GM19438 (cell line): ENCODE measurements around the gene TEX13C.
"Not testable (repeated sequence)": the region's sequence is repeated elsewhere in the genome, so short reads cannot be mapped to it uniquely, and the experiment has no call there.

ENCODE experiments used
- ATAC-seq: cut with Tn5 transposase; IDR thresholded peaks from one replicate; pipeline ENCODE4 v1.9.1; 2021; ENCODE audit warnings: low read depth; ENCODE audit not compliant: unreplicated experiment

Gene TEX13C

DNA sequence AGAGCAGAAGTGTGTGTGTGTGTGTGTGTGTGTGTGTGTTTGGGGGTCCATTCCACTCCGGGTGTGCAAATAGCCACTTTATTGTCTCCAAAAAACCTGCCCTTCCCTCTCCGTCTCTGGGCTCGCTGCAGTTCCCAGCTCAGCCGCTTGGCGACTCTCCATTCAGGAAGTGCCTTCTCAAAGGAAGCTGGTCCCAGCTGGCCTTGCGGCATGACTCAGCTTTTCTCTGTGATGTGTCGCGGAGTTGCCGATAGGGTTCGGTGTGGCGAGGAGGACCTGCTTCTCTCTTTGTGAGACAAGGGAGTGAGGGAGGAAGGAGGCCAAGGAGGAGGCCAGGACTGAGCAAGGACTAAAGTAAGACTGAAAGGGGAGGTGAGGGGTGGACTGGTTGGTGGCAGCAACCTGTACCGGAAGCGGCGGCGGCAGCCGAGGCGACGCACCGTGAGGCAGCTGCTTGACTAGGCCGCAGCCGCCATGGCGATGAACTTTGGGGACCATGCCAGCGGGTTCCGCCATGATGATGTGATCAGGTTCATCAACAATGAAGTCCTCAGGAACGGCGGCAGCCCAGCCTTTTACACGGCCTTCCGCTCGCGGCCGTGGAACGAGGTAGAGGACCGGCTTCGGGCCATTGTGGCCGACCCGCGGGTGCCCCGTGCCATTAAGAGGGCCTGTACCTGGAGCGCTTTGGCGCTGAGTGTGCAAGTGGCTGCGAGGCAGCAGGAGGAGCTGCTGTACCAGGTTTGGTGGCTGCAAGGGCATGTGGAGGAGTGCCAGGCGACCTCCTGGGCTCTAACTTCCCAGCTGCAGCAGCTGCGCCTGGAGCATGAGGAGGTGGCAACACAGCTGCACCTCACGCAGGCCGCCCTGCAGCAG is at the start of gene TEX13C:
Gene TEX13C (plus strand): TSS at position 226 of the 876 bp plus-strand sequence. CDS start 249 bp downstream, at position 475.
- ATAC-seq, result no peak

DNA sequence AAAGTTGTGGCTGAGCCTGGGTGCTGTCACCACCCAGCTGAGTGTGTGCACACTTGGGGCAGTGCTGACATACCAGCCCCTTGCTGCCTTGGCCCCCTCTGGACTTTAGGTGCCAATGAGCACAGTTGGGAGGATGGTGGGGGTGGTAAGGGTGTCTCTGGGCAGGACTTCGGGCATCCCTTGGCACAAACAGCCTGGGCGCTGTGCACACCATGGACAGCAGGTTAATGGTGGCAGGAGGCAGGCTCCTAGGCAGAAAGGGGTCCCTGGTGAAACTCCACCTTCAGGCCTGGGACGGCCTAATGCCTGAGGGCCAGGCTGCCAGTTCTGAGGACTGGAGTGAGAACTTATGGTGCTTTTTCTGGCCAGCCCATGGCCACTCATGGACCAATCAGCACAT is 32.4 kb upstream of the TEX13C start:
- no peak for ATAC-seq

DNA sequence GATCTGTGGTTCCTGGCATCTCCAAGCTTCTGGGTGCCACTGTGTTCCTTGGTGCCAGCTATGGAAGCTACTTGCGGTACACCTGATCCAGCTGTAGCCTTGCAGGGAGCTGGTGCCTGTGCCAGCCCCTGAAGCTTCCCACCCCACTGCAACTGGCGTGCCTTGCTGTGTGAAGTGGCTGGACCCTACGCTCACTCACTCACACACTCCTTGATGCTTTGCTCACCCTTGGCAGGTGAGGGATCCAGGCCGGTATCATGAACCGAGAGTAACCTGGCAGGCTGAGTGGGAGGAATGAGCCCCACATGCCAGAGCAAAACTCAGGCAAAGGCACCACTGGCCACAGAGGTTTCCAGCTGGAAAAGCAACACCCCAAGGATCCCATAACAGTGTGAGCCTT is 31.3 kb upstream of the TEX13C start:
- no peak for ATAC-seq

DNA sequence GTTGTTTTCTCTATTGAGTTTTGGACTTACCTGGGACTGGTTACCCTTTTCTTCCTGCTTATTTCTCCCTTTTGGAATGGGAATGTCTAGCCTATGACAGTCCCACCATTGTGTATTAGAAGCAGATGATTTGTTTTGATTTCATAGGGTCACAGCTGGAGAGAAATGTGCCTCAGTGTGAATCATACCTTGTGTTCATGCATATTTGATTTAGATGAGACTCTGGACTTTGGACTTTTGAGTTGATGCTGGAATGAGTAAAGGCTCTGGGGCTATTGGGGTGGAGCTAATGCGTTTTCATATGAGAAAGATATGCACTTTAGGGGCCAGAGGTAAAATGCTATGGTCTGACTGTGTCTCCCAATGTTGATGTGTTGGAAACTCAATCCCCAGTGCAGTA is 30.5 kb upstream of the TEX13C start:
- no peak for ATAC-seq

DNA sequence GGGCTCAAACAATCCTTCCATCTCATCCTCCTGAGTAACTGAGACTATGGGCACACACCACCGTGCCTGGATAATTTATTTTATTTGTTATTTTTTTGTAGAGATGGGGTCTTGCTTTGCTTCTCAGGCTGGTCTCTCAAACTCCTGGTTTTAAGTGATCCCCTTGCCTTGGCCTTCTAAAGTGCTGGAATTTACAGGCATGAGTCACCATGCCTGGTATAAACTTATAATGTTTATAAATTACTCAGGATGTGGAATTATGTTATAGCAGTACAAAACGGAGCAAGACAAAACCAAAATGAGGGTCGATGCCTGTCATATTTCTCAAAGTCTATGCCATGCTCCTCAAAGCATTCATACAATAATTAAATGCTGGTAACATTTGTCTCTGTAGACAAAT is 29.8 kb upstream of the TEX13C start:
- ATAC-seq, result no peak

DNA sequence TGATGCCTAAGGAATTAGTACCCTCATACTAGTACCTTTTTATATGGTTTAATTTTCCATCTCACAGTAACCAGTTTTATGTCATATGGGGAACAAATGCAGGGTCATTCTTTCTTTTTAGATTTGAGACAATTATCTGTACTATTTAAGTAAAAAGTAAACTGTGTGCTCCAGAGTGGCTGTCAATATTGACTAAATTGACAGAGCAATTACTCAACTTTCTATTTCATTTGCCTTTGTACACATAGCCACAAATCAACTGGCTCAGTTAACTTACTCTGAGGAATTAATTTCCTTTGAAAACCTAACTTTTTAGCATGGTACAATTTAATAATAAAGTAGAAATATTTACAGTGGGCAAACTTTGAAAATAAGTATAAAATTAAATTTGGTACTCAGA is 28.5 kb upstream of the TEX13C start:
- ATAC-seq, result no peak

DNA sequence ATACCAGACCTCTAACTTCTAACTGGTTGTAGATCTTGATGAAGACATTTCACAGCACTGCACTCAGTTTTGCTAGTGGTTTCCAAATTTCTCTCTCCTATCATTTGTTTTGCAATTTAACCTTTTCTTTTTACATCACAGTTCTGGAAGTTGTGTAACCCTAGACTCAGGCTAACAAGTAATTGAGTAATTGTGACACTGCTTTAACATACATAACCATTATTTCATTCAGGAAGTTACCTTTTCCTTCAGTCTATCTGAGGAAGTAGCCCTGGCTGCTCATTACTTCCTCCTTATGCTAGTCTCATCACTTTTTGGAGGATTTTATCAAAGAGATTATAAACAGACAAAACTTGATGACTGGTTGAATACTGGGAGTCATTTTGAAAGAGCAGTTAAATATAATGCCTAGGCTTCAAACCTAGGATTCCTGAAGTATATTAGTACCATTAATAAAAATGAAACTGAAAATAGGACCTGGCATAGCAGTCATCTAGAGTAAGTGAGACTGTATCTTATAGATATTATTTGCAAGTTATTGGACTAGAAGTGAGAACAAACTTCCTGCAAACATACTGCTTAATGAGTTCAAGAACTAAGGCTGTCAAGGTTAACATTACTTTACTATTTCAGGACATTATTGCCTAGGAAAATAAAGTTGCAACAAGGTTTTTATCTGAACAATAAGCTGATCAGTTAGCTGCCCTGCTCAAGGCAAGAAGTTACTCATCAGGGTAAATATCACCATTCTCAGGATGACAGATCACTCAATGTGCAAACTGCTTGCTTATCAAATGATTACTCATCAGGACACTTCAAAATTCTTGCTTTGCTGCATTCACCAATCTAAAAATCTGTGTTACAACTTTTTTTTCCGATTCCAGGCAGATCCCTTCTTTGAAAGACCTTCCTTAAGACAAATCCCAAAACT is 25.6 kb upstream of the TEX13C start:
- ATAC-seq, result no peak

DNA sequence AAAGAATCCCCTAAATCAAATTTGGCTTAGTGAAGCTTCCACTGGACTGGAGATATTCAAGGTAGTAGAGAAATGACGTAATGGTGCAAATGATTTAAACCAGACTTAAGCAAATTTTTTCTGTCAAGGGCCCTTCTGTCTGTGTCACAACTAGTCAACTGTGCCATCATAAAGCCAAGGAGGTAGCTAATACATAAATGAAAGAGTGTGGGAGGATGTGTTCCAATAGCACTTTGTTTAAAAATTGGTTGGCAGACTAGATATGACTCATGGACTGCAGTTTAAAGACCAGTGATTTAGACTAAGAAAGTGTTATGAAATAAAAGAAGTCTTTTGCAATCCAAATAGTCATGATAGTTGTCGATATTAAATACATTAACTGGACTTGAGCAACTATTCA is 24.3 kb upstream of the TEX13C start:
- peak; percentile 63 for ATAC-seq

DNA sequence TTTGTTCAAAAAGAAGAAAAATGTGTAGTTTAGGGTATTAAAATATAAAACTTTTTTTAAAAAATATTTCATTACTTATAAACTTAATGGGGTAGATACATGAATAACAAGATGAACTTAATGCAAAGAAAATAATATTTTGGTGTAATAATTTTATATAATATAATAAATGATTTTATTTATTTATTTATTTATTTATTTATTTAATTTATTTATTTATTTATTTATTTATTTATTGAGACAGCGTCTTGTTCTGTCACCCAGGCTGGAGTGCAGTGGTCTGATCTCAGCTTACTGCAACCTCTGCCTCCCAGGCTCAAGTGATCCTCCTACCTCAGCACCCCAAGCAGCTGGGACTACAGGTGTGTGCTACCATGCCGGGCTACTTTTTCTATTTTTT is 20.8 kb upstream of the TEX13C start:
- no peak for ATAC-seq

DNA sequence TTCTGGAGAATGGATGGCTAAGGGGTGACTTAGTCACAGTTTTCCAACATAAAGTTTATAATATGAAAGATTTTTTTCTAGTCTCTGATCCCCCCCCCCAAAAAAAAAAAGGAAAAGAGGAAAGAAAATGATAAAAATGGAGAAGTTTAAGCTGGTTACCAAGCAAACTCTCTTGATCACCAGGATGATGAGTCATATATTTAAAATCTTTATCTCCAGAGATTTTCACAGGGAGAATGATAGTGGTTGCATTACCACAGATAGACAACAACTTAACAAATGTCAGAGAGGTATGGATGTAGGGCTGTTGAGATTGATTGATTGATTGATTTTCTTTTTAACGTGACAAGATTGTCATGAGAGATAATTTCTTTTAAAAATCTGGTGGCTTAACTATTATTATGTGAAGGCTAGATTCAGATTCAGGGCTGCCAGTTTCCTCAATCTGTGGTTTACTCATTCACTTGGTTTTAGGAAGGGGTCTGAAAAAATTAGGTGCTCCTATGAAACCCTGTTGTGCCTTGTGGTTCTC is 13.3 kb upstream of the TEX13C start:
- ATAC-seq, result no peak

DNA sequence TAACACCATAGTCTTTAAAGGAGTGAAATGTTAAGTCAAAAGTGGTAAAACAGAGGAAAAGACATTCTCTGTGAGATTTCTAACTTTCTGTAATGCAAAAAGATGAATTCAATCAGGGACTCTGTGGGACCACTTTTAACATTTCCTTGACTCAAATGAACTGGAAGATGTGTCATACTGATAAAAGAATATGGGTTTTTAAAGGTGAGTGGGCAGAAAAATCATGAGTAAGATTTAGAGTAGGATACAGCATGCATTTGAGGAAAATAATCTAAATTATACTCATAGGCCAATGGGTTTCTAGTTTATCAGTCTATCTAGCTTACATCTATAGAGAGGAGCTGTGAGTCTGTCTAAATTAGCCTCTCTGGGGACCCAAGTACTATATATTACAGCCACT is 11.0 kb upstream of the TEX13C start:
- no peak for ATAC-seq

DNA sequence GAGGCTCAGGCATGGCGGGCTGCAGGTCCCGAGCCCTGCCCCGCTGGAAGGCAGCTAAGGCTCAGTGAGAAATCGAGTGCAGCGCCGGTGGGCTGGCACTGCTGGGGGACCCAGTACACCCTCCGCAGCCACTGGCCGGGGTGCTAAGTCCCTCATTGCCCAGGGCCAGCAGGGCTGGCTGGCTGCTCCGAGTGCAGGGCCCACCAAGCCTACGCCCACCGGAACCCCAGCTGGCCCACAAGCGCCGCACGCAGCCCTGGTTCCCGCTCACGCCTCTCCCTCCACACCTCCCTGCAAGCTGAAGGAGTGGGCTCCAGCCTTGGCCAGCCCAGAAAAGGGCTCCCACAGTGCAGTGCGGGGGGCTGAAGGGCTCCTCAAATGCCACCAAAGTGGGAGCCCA is 505 bp upstream of the TEX13C start:
- not testable (repeated sequence) for ATAC-seq

DNA sequence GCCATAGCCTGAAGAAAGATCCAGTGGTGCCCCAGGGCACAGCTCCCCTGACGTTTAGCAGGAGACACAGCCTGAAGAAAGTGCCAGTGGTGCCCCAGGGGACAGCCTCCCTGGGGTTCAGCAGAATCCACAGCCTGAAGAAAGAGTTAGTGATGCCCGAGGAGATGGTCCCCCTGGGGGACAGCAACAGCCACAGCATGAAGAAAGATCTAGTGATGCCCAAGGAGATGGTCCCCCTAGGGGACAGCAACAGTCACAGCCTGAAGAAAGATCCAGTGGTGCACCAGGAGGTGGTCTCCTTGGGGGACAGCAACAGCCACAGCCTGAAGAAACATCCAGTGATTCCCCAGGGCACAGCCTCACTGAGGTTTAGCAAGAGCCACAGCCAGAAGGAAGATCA is 2.8 kb downstream of the TEX13C start:
- ATAC-seq, result no peak

DNA sequence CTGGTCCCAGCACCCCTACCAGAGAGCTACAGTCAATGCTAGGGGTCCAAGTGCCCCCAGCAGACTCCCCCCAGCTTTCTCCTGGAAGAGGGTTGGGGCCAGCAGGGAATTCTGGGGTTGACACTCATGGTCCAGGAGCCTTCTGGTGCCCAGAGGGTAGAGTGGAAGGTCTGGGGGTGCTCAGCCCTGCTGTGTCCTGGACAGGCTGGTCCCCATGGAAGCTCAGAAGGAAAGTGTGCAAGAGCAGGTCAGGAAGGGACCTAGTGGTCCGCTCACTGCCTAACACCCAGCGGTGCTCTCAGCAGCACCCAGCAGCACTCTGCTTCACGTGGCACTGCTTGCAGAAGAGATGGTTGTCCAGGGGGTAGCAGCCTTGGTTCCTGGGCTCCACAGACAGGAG is 6.9 kb downstream of the TEX13C start:
- no peak for ATAC-seq

DNA sequence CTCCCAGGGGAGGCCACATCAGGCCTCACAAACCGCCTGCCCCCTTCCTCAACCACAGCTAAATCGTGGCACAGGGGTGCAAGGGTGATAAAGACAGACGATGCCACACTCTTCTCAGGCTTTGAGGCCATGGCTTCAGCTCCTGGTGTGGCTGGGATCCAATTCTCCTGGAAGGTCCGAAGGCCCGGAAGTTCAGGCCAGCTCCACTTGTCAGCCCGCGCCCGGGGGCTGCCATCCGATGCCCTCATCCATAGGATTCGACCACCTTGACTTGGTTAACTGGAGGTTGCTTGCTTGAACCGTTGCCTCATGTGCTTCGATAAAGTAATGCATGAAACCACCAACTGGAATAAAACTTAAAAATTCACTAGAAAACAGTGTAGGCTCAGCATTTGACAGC is 8.2 kb downstream of the TEX13C start:
- no peak for ATAC-seq

DNA sequence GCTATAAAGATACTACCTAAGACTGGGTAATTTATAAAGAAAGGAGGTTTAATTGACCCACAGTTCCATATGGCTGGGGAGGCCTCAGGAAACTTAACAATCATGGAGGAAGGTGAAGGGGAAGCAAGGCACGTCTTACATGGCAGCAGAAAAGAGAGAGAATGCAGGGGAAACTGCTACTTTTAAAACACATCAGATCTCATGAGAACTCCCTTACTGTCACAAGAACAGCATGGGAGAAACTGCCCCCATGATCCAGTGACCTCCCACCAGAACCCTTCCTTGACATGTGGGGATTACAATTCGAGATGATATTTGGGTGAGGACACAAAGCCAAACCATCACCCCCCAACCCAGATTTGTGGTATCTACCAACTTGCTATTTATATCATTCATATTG is 13.9 kb downstream of the TEX13C start:
- ATAC-seq, result no peak

DNA sequence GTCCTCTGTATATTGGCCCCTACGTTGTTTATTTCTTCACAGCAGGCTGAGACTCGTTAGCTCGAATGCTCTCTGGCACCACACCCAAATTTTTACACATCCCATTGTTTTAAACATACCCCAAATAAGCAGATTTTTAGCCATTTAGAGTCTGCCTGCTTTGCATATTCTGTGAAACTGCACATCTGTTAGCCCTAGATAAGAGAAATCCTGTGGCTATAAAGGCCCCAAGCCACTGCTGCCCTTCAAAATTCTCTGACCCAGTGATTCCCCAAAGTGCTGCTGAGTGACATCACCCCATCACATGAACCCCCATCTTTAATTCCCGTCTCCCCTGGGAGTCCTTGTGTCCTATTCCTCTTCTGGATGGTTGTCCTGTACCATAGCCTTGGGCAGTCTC is 20.8 kb downstream of the TEX13C start:
- ATAC-seq, result no peak

DNA sequence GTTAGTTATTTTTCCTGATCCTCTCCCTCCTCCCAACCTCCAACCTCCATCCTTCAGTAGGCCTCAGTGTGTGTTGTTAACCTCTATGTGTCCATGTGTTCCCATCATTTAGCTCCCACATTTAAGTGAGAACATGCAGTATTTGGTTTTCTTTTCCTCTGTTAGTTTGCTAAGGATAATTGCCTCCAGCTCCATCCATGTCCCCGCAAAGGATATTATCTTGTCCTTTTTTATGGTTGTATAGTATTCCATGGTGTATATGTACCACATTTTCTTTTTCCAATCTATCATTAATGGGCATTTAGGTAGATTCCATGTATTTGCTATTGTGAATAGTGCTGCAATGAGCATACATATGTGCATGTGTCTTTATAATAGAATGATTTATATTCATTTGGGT is 54.5 kb downstream of the TEX13C start:
- no peak for ATAC-seq
